MM.1S (cell line): ENCODE data around the gene ZBTB7C.

Source experiments
- DNase-seq: peaks from one replicate; pipeline ENCODE4 v3.0.0-alpha.2; 2015
- H2AFZ ChIP-seq: fragments of 300-600 bp; sonication (generic); 2 replicates; pipeline ENCODE4 v1.6.0; 2016; ENCODE audit warnings: antibody characterized with exemption, low read length
- H3F3A ChIP-seq: fragments of 300-600 bp; sonication (generic); 2 replicates; pipeline ENCODE4 v1.6.1; 2016; ENCODE audit warnings: mild to moderate bottlenecking, antibody characterized with exemption, low read length, moderate library complexity, mixed read lengths; ENCODE audit not compliant: insufficient read depth
- H3K27ac ChIP-seq: fragments of 300-600 bp; sonication (generic); 2 replicates; pipeline ENCODE4 v1.5.1; 2016; ENCODE audit warnings: mild to moderate bottlenecking, low read length
- H3K27me3 ChIP-seq: fragments of 300-600 bp; sonication (generic); replicated peaks from 2 replicates; pipeline ENCODE4 v1.6.0; 2016; ENCODE audit warnings: low read length; ENCODE audit not compliant: insufficient read depth
- H3K36me3 ChIP-seq: fragments of 300-600 bp; sonication (generic); replicated peaks from 2 replicates; pipeline ENCODE4 v1.6.1; 2016; ENCODE audit warnings: mild to moderate bottlenecking, low read length, mixed read lengths; ENCODE audit not compliant: insufficient read depth
- H3K4me1 ChIP-seq: fragments of 300-600 bp; sonication (generic); 2 replicates; pipeline ENCODE4 v1.6.1; 2016; ENCODE audit warnings: low read length, mixed read lengths
- H3K4me2 ChIP-seq: fragments of 300-600 bp; sonication (generic); 2 replicates; pipeline ENCODE4 v1.6.0; 2016; ENCODE audit warnings: low read depth, low read length
- H3K4me3 ChIP-seq: fragments of 300-600 bp; sonication (generic); 2 replicates; pipeline ENCODE4 v1.5.1; 2016; ENCODE audit warnings: low read length, mixed read lengths
- H3K79me2 ChIP-seq: fragments of 300-600 bp; sonication (generic); 2 replicates; pipeline ENCODE4 v1.6.1; 2016; ENCODE audit warnings: mixed run types, low read length, mixed read lengths
- H3K9ac ChIP-seq: fragments of 300-600 bp; sonication (generic); 2 replicates; pipeline ENCODE4 v1.6.1; 2016; ENCODE audit warnings: low read length, mixed read lengths
- H3K9me2 ChIP-seq: fragments of 300-600 bp; sonication (generic); replicated peaks from 2 replicates; pipeline ENCODE4 v1.6.1; 2016; ENCODE audit warnings: mild to moderate bottlenecking, low read length, mixed read lengths; ENCODE audit not compliant: insufficient read depth
- H3K9me3 ChIP-seq: fragments of 300-600 bp; sonication (generic); replicated peaks from 2 replicates; pipeline ENCODE4 v1.6.1; 2016; ENCODE audit warnings: mild to moderate bottlenecking, low read length, mixed read lengths; ENCODE audit not compliant: insufficient read depth
- H4K20me1 ChIP-seq: fragments of 300-600 bp; sonication (generic); 2 replicates; pipeline ENCODE4 v1.6.1; 2016; ENCODE audit warnings: mild to moderate bottlenecking, low read length, moderate library complexity, mixed read lengths; ENCODE audit not compliant: insufficient read depth
- CTCF ChIP-seq: fragments of 300-600 bp; sonication (generic); IDR thresholded peaks from 2 replicates; pipeline ENCODE4 v1.5.1; 2016; ENCODE audit warnings: antibody characterized with exemption, low read length, mixed read lengths
- EZH2 ChIP-seq: fragments of 300-600 bp; sonication (generic); optimal IDR thresholded peaks from 2 replicates; pipeline ENCODE3; 2017; ENCODE audit warnings: low read depth, mild to moderate bottlenecking, antibody characterized with exemption, low read length, mixed read lengths
- EZH2phosphoT487 ChIP-seq: fragments of 300-600 bp; sonication (generic); IDR thresholded peaks from 2 replicates; pipeline ENCODE4 v1.6.1; 2018; ENCODE audit warnings: antibody characterized with exemption, low read length

The ZBTB7C gene

GRCh38 chr18:48419277-48420022, 10.3 kb upstream of the ZBTB7C start:
- Histone ChIP-seq H3K4me2 (no peak overlapping the region), H3K9me3 (no peaks in the 10 kb centered on the region), H3K4me3 (no peak overlapping the region), H4K20me1 (no peaks in the 10 kb centered on the region), H3K79me2 (no peaks in the 10 kb centered on the region), H3K36me3 (no peaks in the 10 kb centered on the region), H3K9ac (no peak overlapping the region), H2AFZ (no peak overlapping the region), H3F3A (no peaks in the 10 kb centered on the region), H3K9me2 (no peaks in the 10 kb centered on the region), H3K27ac (no peak overlapping the region), H3K27me3 (no peaks in the 10 kb centered on the region), H3K4me1 (no peaks in the 10 kb centered on the region)
- no peak for TF ChIP-seq EZH2phosphoT487
- TF ChIP-seq CTCF: peak; percentile 9; the same call in 1 of the 2 replicates
- TF ChIP-seq EZH2: no peak
- no peak for DNase-seq

- H3K9ac ChIP-seq: no peak overlapping the region
- H3K36me3 ChIP-seq: no peaks in the 10 kb centered on the region
- no peak overlapping the region for H3K27ac ChIP-seq
- no peaks in the 10 kb centered on the region for H3K9me2 ChIP-seq
- no peaks in the 10 kb centered on the region for H3K27me3 ChIP-seq
- H3K4me1 ChIP-seq: no peaks in the 10 kb centered on the region
- no peak overlapping the region for H2AFZ ChIP-seq
- H3F3A ChIP-seq: no peaks in the 10 kb centered on the region
- no peaks in the 10 kb centered on the region for H4K20me1 ChIP-seq
- TF ChIP-seq EZH2phosphoT487 (no peak), CTCF (no peak), EZH2 (no peak)
- H3K4me2 ChIP-seq: no peak overlapping the region
- no peak for DNase-seq
- H3K4me3 ChIP-seq: no peak overlapping the region
- no peaks in the 10 kb centered on the region for H3K9me3 ChIP-seq
- no peaks in the 10 kb centered on the region for H3K79me2 ChIP-seq
Measured at GRCh38 chr18:48418539-48419276, 9.5 kb upstream of the ZBTB7C start.

GRCh38 chr18:48417985-48418384, 8.8 kb upstream of the ZBTB7C start:
- H3K27ac ChIP-seq: no peak overlapping the region
- DNase-seq: no peak
- H3K4me1 ChIP-seq: no peaks in the 10 kb centered on the region
- no peak overlapping the region for H3K4me3 ChIP-seq
- H3K4me2 ChIP-seq: no peak overlapping the region
- no peaks in the 10 kb centered on the region for H3K36me3 ChIP-seq
- H4K20me1 ChIP-seq: no peaks in the 10 kb centered on the region
- no peaks in the 10 kb centered on the region for H3F3A ChIP-seq
- H3K9me2 ChIP-seq: no peaks in the 10 kb centered on the region
- TF ChIP-seq CTCF (no peak), EZH2phosphoT487 (no peak), EZH2 (no peak)
- no peak overlapping the region for H2AFZ ChIP-seq
- H3K9me3 ChIP-seq: no peaks in the 10 kb centered on the region
- no peaks in the 10 kb centered on the region for H3K79me2 ChIP-seq
- no peak overlapping the region for H3K9ac ChIP-seq
- no peaks in the 10 kb centered on the region; the same call in 1 of the 2 replicates for H3K27me3 ChIP-seq
